CD4-positive, alpha-beta T cell (primary cell): ENCODE results near the gene PDGFD. TPM values are rescaled to one million over a fixed set of nuclear protein-coding genes. Genes with fewer than 3 reads are reported as not detected.

Experiments used
- ATAC-seq: fragments of 200-7000 bp; cut with Tn5 transposase; one replicate; pipeline ENCODE4 v1.10.0; 2022; ENCODE audit warnings: mild to moderate bottlenecking; ENCODE audit not compliant: poor library complexity
- CTCF ChIA-PET: fragments of 350-600 bp; sonication (Branson Sonifier 250); formaldehyde crosslinking; loops from one replicate; lab custom pipeline; 2021; ENCODE audit warnings: antibody characterized with exemption, inconsistent platforms; lab: Charles Lee
- POLR2A ChIA-PET: fragments of 350-600 bp; sonication (Branson Sonifier 250); formaldehyde crosslinking; loops from one replicate; lab custom pipeline; 2021; ENCODE audit warnings: antibody characterized with exemption, inconsistent platforms; lab: Charles Lee
- DNase-seq, 14 experiments: peaks; one replicate each; pipeline ENCODE4 v3.0.0-alpha.2; 2013 to 2020; ENCODE audit warnings: mixed read lengths in 2 of 14
- H3K27ac ChIP-seq, 2 donors: one replicate each; pipeline versions ENCODE4 v1.5.1 to v1.7.0; 2013; ENCODE audit warnings: low read length in 2 of 2, low read depth in 1 of 2, mild to moderate bottlenecking in 1 of 2
- H3K27me3 ChIP-seq, 2 experiments: 1 replicate in 1 of 2; 2 replicates in 1 of 2; pipeline versions ENCODE4 v1.6.1 to v1.7.0; 2013; ENCODE audit warnings: low read length in 2 of 2, control low read depth in 1 of 2, mild to moderate bottlenecking in 1 of 2, moderate library complexity in 1 of 2; ENCODE audit not compliant: insufficient read depth in 2 of 2, control insufficient read depth in 1 of 2
- H3K36me3 ChIP-seq: one replicate; pipeline ENCODE4 v1.6.1; 2013; ENCODE audit warnings: low read length, control low read depth; ENCODE audit not compliant: insufficient read depth
- H3K4me1 ChIP-seq: one replicate; pipeline ENCODE4 v1.6.1; 2013; ENCODE audit warnings: low read length, control low read depth; ENCODE audit not compliant: insufficient read depth
- H3K4me3 ChIP-seq: one replicate; pipeline ENCODE4 v1.5.1; 2013; ENCODE audit warnings: mild to moderate bottlenecking, low read length, moderate library complexity
- H3K9me3 ChIP-seq, 2 experiments: 1 replicate in 1 of 2; 2 replicates in 1 of 2; pipeline versions ENCODE4 v1.6.1 to v1.7.0; 2013; ENCODE audit warnings: low read length in 2 of 2, mild to moderate bottlenecking in 2 of 2, control low read depth in 1 of 2, moderate library complexity in 1 of 2; ENCODE audit not compliant: control insufficient read depth in 1 of 2, insufficient read depth in 1 of 2
- H3K27ac Mint-ChIP-seq: one replicate; pipeline ENCODE4 v1.8.0; 2020; ENCODE audit warnings: mixed read lengths
- H3K27me3 Mint-ChIP-seq: one replicate; pipeline ENCODE4 v1.8.0; 2021; ENCODE audit warnings: mixed read lengths
- H3K36me3 Mint-ChIP-seq: one replicate; pipeline ENCODE4 v1.8.0; 2021; ENCODE audit warnings: low read depth, mixed read lengths
- H3K4me1 Mint-ChIP-seq: one replicate; pipeline ENCODE4 v1.8.0; 2021; ENCODE audit warnings: low read depth, mixed read lengths
- H3K4me3 Mint-ChIP-seq: one replicate; pipeline ENCODE4 v1.8.0; 2020; ENCODE audit warnings: mild to moderate bottlenecking, mixed read lengths
- H3K9me3 Mint-ChIP-seq: one replicate; pipeline ENCODE4 v1.8.0; 2020; ENCODE audit warnings: mixed read lengths
- intact Hi-C, 2 experiments: fragments of 100-400 bp; cut with DNase I in 1 of 2; cut with micrococcal nuclease in 1 of 2; formaldehyde crosslinking; loops; one replicate each; pipeline versions ENCODE4 v1.15.1 to v1.9.0; 2023 to 2025; cut with DNase I, micrococcal nuclease
- total RNA-seq, 174 experiments: library from RNA in 2 of 174; stranded (reverse) in 2 of 174; gene quantifications; one replicate each; pipeline ENCODE4 v1.2.3 and lab custom pipeline; 2021 to 2026
- TF ChIP-seq, protein P1 (sequence below): fragments of 200-600 bp; IDR thresholded peaks from one replicate; pipeline ENCODE4 v1.8.0; 2022; ENCODE audit warnings: antibody characterized with exemption, mild to moderate bottlenecking

Gene PDGFD
- total RNA-seq, 2 experiments from 2014 or later: not detected

DNA sequence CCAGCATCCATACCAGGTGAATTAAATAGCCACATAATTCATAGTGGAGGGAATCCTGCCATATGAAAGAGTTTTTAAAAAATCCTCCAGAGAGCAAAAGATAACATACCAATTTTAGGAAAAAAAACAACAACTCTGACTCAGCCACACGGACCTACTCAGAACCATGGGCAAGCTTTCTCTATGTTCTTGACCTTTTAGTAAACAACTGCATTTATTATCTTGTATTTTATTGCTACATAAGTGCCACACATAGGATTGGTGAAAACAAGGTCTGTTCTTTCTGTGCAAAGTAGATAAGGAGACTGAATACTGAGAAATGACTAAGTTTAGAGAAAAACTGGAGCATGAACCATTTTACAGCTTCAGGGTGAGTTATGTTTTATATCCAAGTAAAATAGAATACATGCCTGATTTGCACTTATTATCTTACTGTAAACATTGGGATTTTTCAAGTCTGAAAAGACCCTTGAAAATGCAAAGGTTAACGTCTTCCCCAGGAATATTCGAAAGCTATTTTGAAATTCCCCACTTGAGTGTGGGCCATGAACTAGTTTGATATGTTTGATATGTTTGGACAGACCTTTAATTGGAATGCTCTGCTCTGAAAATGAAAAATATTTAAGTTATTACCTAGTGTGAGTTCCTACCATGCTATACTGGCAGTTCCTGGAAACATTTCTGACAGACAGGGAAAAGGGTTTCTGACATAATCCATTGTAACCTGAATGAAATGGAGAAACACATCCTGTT, 217.0 kb downstream of the PDGFD start:
- H3K9me3 ChIP-seq: no peaks in the 10 kb centered on the region
- no peaks in the 10 kb centered on the region for H3K27me3 ChIP-seq
- H3K27ac Mint-ChIP-seq: no peak overlapping the region
- TF ChIP-seq, protein P1, sequence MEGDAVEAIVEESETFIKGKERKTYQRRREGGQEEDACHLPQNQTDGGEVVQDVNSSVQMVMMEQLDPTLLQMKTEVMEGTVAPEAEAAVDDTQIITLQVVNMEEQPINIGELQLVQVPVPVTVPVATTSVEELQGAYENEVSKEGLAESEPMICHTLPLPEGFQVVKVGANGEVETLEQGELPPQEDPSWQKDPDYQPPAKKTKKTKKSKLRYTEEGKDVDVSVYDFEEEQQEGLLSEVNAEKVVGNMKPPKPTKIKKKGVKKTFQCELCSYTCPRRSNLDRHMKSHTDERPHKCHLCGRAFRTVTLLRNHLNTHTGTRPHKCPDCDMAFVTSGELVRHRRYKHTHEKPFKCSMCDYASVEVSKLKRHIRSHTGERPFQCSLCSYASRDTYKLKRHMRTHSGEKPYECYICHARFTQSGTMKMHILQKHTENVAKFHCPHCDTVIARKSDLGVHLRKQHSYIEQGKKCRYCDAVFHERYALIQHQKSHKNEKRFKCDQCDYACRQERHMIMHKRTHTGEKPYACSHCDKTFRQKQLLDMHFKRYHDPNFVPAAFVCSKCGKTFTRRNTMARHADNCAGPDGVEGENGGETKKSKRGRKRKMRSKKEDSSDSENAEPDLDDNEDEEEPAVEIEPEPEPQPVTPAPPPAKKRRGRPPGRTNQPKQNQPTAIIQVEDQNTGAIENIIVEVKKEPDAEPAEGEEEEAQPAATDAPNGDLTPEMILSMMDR: no peak
- POLR2A ChIA-PET: no interaction called here
- H3K9me3 Mint-ChIP-seq: peaks cover 4% of the 10 kb centered on the region
- ATAC-seq (no peak), DNase-seq (no peak)
- no peaks in the 10 kb centered on the region for H3K27me3 Mint-ChIP-seq
- intact Hi-C loops: no loop called here
- CTCF ChIA-PET: no interaction called here
- H3K4me1 Mint-ChIP-seq: no peaks in the 10 kb centered on the region
- H3K36me3 Mint-ChIP-seq: no peaks in the 10 kb centered on the region
- no peak overlapping the region for H3K4me3 Mint-ChIP-seq
- H3K4me3 ChIP-seq: no peak overlapping the region
- no peak overlapping the region for H3K27ac ChIP-seq
- no peaks in the 10 kb centered on the region for H3K4me1 ChIP-seq
- H3K36me3 ChIP-seq: no peaks in the 10 kb centered on the region

DNA sequence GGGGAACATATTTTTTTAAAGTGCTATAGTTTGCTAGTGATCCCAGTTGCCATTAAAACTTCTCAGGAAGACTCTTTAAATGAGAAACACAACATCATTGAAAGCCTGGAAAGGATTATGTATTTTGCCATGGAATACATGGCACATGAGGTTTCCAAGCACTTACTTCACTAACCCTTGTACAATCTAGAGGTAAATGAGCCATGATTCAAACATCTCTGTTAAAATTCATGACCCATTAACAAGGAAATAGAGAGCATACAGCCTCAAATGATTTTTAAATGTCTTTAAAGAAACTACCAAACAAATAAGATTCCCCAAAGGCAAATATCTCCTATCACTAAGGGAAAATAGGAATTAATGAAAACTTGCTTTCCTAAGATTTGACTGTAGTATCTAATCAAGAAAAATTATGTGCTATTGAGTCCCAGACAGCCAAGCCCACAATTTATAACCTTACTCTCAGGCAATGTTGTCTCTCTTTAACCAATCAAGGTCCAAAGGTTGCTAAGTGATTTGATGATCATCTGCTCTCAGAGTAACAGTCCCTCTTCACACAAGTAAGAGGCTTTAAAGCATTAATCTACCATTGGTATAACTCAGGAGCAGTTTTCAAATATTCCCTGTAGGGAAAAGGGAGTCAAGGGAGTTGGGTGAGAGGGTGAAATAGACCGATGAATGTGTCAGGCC, 219.6 kb downstream of the PDGFD start:
- POLR2A ChIA-PET: no interaction called here
- ATAC-seq (no peak), DNase-seq (no peak)
- TF ChIP-seq, protein P1: no peak
- H3K27ac Mint-ChIP-seq: no peak overlapping the region
- H3K36me3 Mint-ChIP-seq: no peaks in the 10 kb centered on the region
- no peaks in the 10 kb centered on the region for H3K4me1 Mint-ChIP-seq
- H3K27me3 Mint-ChIP-seq: no peaks in the 10 kb centered on the region
- no peak overlapping the region for H3K4me3 Mint-ChIP-seq
- H3K4me3 ChIP-seq: no peak overlapping the region
- intact Hi-C loops: no loop called here
- CTCF ChIA-PET: no interaction called here
- peaks cover 2% of the 10 kb centered on the region for H3K9me3 Mint-ChIP-seq
- no peaks in the 10 kb centered on the region for H3K27me3 ChIP-seq
- H3K36me3 ChIP-seq: no peaks in the 10 kb centered on the region
- no peak overlapping the region for H3K27ac ChIP-seq
- H3K9me3 ChIP-seq: no peaks in the 10 kb centered on the region
- H3K4me1 ChIP-seq: no peaks in the 10 kb centered on the region

DNA sequence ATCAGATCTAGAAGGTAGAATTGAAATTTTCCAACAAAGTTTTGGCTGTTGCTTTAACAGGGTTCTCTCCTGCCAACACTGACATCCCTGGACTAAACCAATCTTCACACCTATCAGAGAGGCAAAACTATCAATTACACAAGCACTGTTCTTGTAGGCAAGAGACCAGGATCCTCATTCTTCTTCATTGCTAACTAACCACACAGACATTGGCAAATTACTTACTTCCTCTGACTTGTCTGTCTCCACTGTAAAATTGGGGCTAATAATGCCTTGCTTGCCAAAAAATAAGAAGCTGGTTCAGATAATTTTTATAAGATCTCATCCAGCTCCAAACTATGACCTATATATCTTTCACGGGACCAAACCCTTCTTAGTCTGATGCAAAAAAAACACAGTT, 221.3 kb downstream of the PDGFD start:
- no peak overlapping the region for H3K27ac ChIP-seq
- ATAC-seq: no peak
- no peaks in the 10 kb centered on the region for H3K27me3 ChIP-seq
- H3K36me3 Mint-ChIP-seq: no peaks in the 10 kb centered on the region
- H3K27ac Mint-ChIP-seq: no peak overlapping the region
- intact Hi-C loops: no loop called here
- H3K27me3 Mint-ChIP-seq: no peaks in the 10 kb centered on the region
- no peaks in the 10 kb centered on the region for H3K4me1 Mint-ChIP-seq
- H3K4me1 ChIP-seq: no peaks in the 10 kb centered on the region
- H3K4me3 Mint-ChIP-seq: no peak overlapping the region
- no peaks in the 10 kb centered on the region for H3K36me3 ChIP-seq
- CTCF ChIA-PET: no interaction called here
- no peaks in the 10 kb centered on the region for H3K9me3 ChIP-seq
- H3K9me3 Mint-ChIP-seq: peaks cover 2% of the 10 kb centered on the region
- H3K4me3 ChIP-seq: no peak overlapping the region
- TF ChIP-seq, protein P1: no peak
- POLR2A ChIA-PET: no interaction called here
- DNase-seq: no peak
